ENCODE results near the gene CDH4. TPM values are rescaled to one million over a fixed set of nuclear protein-coding genes. Genes with fewer than 3 reads are reported as not detected.

Gene CDH4
- total and polyA plus RNA-seq, 9 of the 15 experiments (the other 6 are each of a cell fraction or from before 2014, with no cell fraction given) = 0.04 TPM; not detected in 8

DNA sequence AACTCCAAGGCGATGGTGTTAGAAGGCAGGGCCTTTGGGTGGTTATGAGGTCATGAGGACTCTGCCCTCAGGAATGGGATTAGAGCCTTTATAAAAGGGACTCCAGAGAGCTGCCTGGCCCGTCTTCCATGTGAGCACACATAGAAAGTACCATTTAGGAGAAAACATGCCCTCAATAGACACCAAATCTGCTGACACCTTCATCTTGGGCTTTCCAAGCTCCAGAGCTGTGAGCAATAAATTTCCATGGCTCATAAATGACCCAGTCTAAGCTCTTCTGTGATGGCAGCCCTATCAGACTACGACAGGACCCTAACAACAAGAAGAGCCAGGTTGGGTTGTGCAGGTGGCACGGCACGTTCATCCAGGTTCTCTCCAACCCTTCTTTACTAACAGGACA is 189.5 kb downstream of the CDH4 start (continued):
- TF ChIP-seq, protein P1, sequence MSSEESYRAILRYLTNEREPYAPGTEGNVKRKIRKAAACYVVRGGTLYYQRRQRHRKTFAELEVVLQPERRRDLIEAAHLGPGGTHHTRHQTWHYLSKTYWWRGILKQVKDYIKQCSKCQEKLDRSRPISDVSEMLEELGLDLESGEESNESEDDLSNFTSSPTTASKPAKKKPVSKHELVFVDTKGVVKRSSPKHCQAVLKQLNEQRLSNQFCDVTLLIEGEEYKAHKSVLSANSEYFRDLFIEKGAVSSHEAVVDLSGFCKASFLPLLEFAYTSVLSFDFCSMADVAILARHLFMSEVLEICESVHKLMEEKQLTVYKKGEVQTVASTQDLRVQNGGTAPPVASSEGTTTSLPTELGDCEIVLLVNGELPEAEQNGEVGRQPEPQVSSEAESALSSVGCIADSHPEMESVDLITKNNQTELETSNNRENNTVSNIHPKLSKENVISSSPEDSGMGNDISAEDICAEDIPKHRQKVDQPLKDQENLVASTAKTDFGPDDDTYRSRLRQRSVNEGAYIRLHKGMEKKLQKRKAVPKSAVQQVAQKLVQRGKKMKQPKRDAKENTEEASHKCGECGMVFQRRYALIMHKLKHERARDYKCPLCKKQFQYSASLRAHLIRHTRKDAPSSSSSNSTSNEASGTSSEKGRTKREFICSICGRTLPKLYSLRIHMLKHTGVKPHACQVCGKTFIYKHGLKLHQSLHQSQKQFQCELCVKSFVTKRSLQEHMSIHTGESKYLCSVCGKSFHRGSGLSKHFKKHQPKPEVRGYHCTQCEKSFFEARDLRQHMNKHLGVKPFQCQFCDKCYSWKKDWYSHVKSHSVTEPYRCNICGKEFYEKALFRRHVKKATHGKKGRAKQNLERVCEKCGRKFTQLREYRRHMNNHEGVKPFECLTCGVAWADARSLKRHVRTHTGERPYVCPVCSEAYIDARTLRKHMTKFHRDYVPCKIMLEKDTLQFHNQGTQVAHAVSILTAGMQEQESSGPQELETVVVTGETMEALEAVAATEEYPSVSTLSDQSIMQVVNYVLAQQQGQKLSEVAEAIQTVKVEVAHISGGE (CRISPR knock-in tag; IDR thresholded peaks at IDR 0.05) = no peak
- TF ChIP-seq ZHX1 (conservative IDR thresholded peaks at IDR 0.05; ENCODE audit: low read length) (no peak), SP2 (IDR thresholded peaks at IDR 0.05; ENCODE audit: extremely low read depth, low read depth, low read length, poor library complexity, severe bottlenecking) (no peak), PRPF4 (IDR thresholded peaks at IDR 0.05; ENCODE audit: insufficient read depth, low read depth, low read length, poor library complexity, severe bottlenecking) (no peak), PML (IDR thresholded peaks at IDR 0.05; ENCODE audit: low read length) (no peak), DDX20 (tag; IDR thresholded peaks at IDR 0.05; ENCODE audit: low read depth) (no peak), CSDE1 (IDR thresholded peaks at IDR 0.05) (no peak), XRCC5 (IDR thresholded peaks at IDR 0.05; ENCODE audit: low read depth, low read length) (no peak), YBX1 (IDR thresholded peaks at IDR 0.05) (no peak)
- TF ChIP-seq, protein P2, sequence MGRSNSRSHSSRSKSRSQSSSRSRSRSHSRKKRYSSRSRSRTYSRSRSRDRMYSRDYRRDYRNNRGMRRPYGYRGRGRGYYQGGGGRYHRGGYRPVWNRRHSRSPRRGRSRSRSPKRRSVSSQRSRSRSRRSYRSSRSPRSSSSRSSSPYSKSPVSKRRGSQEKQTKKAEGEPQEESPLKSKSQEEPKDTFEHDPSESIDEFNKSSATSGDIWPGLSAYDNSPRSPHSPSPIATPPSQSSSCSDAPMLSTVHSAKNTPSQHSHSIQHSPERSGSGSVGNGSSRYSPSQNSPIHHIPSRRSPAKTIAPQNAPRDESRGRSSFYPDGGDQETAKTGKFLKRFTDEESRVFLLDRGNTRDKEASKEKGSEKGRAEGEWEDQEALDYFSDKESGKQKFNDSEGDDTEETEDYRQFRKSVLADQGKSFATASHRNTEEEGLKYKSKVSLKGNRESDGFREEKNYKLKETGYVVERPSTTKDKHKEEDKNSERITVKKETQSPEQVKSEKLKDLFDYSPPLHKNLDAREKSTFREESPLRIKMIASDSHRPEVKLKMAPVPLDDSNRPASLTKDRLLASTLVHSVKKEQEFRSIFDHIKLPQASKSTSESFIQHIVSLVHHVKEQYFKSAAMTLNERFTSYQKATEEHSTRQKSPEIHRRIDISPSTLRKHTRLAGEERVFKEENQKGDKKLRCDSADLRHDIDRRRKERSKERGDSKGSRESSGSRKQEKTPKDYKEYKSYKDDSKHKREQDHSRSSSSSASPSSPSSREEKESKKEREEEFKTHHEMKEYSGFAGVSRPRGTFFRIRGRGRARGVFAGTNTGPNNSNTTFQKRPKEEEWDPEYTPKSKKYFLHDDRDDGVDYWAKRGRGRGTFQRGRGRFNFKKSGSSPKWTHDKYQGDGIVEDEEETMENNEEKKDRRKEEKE (IDR thresholded peaks at IDR 0.05; ENCODE audit: borderline replicate concordance in 1 of 2, control insufficient read depth in 1 of 2, low read depth in 2 of 2, low read length in 1 of 2) = no peak
